ENCODE measurements around the gene TESK2. TPM values are rescaled to one million over a fixed set of nuclear protein-coding genes. Genes with fewer than 3 reads are reported as not detected.

Gene TESK2
- total RNA-seq, 1 experiment from 2014 or later = 1.4 TPM

- intact Hi-C loops (cut with micrococcal nuclease) = no loop called here
- Mint-ChIP-seq H3K27ac (ENCODE audit: low read depth, unreplicated experiment) (peak overlapping the region; percentile 2), H3K4me3 (ENCODE audit: unreplicated experiment) (no peak overlapping the region), H3K9me3 (ENCODE audit: unreplicated experiment) (no peaks in the 10 kb centered on the region), H3K27me3 (ENCODE audit: insufficient read depth, unreplicated experiment) (no peaks in the 10 kb centered on the region), H3K36me3 (ENCODE audit: insufficient read depth, unreplicated experiment) (peaks cover 54% of the 10 kb centered on the region), H3K4me1 (ENCODE audit: insufficient read depth, unreplicated experiment) (no peaks in the 10 kb centered on the region)
- no peak for DNase-seq (ENCODE audit: unreplicated experiment)
- no peak for TF ChIP-seq CTCF (IDR thresholded peaks at IDR 0.05; ENCODE audit: unreplicated experiment)
- ChIA-PET CTCF (interaction anchor here (0.6 to 1.7 kb wide), 4 partner anchors 9 to 158 kb away, joined by 3 to 10 read pairs (median 4); no protein-coding TSS in a partner anchor), POLR2A (interaction anchor here (0.9 to 3.4 kb wide), 8 partner anchors 8 to 522 kb away, joined by 3 to 20 read pairs (median 4); partner anchors contain the start of genes AKR1A1, CCDC163, EIF2B3 and MMACHC)
- TSS peak; percentile 7 for BruUV-seq (replicated peaks)
Measured at GRCh38 chr1:45507893-45508292, 16.9 kb upstream of the TESK2 start.

GRCh38 chr1:45507195-45507594 is 16.2 kb upstream of the TESK2 start:
- DNase-seq (ENCODE audit: unreplicated experiment) = no peak
- Mint-ChIP-seq H3K27me3 (ENCODE audit: insufficient read depth, unreplicated experiment) (no peaks in the 10 kb centered on the region), H3K4me3 (ENCODE audit: unreplicated experiment) (no peak overlapping the region), H3K4me1 (ENCODE audit: insufficient read depth, unreplicated experiment) (peaks cover under 1% of the 10 kb centered on the region), H3K9me3 (ENCODE audit: unreplicated experiment) (no peaks in the 10 kb centered on the region), H3K36me3 (ENCODE audit: insufficient read depth, unreplicated experiment) (peaks cover 49% of the 10 kb centered on the region), H3K27ac (ENCODE audit: low read depth, unreplicated experiment) (no peak overlapping the region)
- intact Hi-C loops (cut with micrococcal nuclease) = no loop called here
- ChIA-PET CTCF (interaction anchor here (0.9 kb wide), 1 partner anchor 63 kb away, joined by 3 read pairs; no protein-coding TSS in a partner anchor), POLR2A (interaction anchor here (1.0 to 3.4 kb wide), 5 partner anchors 14 to 521 kb away, joined by 3 to 20 read pairs (median 4); partner anchors contain the start of genes EIF2B3 and PRDX1)
- no peak for TF ChIP-seq CTCF (IDR thresholded peaks at IDR 0.05; ENCODE audit: unreplicated experiment)
- BruUV-seq (replicated peaks) = no TSS peak

GRCh38 chr1:45503462-45504360 is 12.7 kb upstream of the TESK2 start:
- ChIA-PET POLR2A (interaction anchor here (1.1 to 1.8 kb wide), 3 partner anchors 12 to 54 kb away, joined by 3 to 9 read pairs (median 4); partner anchors contain the start of genes PRDX1 and TESK2), CTCF (interaction anchor here (1.0 to 4.4 kb wide), 2 partner anchors 9 to 66 kb away, joined by 3 to 25 read pairs; no protein-coding TSS in a partner anchor)
- Mint-ChIP-seq H3K4me3 (ENCODE audit: unreplicated experiment) (no peak overlapping the region), H3K9me3 (ENCODE audit: unreplicated experiment) (no peaks in the 10 kb centered on the region), H3K36me3 (ENCODE audit: insufficient read depth, unreplicated experiment) (peaks cover 16% of the 10 kb centered on the region), H3K27me3 (ENCODE audit: insufficient read depth, unreplicated experiment) (no peaks in the 10 kb centered on the region), H3K27ac (ENCODE audit: low read depth, unreplicated experiment) (no peak overlapping the region), H3K4me1 (ENCODE audit: insufficient read depth, unreplicated experiment) (peaks cover 24% of the 10 kb centered on the region)
- BruUV-seq (replicated peaks) = no TSS peak
- no peak for TF ChIP-seq CTCF (IDR thresholded peaks at IDR 0.05; ENCODE audit: unreplicated experiment)
- intact Hi-C loops (cut with micrococcal nuclease) = no loop called here
- DNase-seq (ENCODE audit: unreplicated experiment) = no peak

- no peak for TF ChIP-seq CTCF (IDR thresholded peaks at IDR 0.05; ENCODE audit: unreplicated experiment)
- Mint-ChIP-seq H3K4me1 (ENCODE audit: insufficient read depth, unreplicated experiment) (peaks cover 26% of the 10 kb centered on the region), H3K4me3 (ENCODE audit: unreplicated experiment) (peak overlapping the region; percentile 97), H3K27ac (ENCODE audit: low read depth, unreplicated experiment) (no peak overlapping the region), H3K27me3 (ENCODE audit: insufficient read depth, unreplicated experiment) (no peaks in the 10 kb centered on the region), H3K36me3 (ENCODE audit: insufficient read depth, unreplicated experiment) (peaks cover 9% of the 10 kb centered on the region), H3K9me3 (ENCODE audit: unreplicated experiment) (no peaks in the 10 kb centered on the region)
- intact Hi-C loops (cut with micrococcal nuclease) = no loop called here
- CTCF ChIA-PET = interaction anchor here (0.6 to 4.4 kb wide), 9 partner anchors 11 to 483 kb away, joined by 3 to 25 read pairs (median 4); no protein-coding TSS in a partner anchor
- no TSS peak for BruUV-seq (replicated peaks)
- POLR2A ChIA-PET = interaction anchor here (0.6 to 4.2 kb wide), 12 partner anchors 9 to 701 kb away, joined by 3 to 36 read pairs (median 4); partner anchors contain the start of genes AKR1A1, HECTD3, NASP and PLK3
- no peak for DNase-seq (ENCODE audit: unreplicated experiment)
Measured at GRCh38 chr1:45501505-45501859, 10.5 kb upstream of the TESK2 start.
